ENCODE measurements around the gene AGAP1.

Gene AGAP1

GRCh38 chr2:235697041-235697440 is 203.2 kb downstream of the AGAP1 start:
- no peak for DNase-seq

DNA sequence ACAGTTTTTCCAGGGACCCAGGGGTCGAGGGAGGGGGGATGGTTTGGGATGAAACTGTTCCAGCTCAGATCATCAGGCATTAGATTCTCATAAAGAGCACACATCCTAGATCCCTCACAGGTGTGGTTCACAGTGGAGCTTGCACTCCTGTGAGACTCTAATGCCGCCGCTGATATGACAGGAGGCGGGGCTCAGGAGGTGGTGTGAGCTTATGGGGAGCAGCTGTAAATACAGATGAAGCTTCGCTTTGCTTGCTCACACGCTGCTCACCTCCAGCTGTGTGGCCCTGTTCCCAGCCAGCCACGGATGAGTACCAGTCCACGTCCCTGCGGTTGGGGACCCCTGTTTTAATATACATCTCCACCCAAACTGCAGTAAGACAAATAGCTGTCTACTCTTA is 204.2 kb downstream of the AGAP1 start:
- DNase-seq = no peak

- no peak for DNase-seq
These were observed 204.6 kb downstream of the AGAP1 start for GRCh38 chr2:235698491-235698890.

DNA sequence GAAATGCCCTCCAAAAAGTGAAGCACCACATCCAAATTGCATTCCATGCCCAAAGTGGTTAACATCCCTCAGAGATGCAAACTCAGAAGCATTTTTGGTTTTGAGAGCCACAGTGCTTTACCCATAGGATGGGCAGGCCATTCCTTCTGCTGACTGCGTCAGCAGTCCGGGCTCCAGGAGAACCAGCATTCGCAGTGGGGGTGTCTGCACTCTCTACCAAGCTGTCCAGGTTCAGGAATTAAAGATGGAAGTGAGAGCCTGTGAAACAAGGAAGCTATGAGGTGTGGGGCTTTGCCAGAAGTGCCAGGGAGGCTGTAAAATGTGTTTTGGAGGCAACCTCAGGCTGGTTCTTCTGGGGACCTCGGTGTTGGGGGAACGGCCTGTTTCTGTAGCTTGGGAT is 205.7 kb downstream of the AGAP1 start:
- DNase-seq = no peak

- DNase-seq = no peak
These were observed 207.6 kb downstream of the AGAP1 start for GRCh38 chr2:235701206-235701981.

DNA sequence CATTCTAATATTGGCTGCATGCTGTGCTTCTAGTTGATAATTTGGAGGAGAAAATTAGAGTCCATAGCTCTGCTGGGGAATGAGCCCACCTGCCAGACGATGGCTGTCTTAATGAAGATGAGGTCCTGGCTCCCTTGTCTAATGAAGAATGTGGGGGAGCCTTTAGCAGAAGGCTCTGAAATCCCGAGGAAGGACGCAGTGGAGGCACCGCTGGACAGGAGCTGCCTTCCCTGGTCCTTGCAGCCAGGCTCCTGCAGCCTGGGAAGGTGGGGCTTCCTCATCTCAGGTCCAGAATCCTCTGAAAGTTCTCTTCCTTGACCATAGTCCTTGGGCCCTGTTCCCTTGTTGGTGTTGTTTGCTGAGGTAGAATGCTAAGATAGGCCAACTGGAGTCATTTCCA is 208.3 kb downstream of the AGAP1 start:
- DNase-seq = no peak

DNA sequence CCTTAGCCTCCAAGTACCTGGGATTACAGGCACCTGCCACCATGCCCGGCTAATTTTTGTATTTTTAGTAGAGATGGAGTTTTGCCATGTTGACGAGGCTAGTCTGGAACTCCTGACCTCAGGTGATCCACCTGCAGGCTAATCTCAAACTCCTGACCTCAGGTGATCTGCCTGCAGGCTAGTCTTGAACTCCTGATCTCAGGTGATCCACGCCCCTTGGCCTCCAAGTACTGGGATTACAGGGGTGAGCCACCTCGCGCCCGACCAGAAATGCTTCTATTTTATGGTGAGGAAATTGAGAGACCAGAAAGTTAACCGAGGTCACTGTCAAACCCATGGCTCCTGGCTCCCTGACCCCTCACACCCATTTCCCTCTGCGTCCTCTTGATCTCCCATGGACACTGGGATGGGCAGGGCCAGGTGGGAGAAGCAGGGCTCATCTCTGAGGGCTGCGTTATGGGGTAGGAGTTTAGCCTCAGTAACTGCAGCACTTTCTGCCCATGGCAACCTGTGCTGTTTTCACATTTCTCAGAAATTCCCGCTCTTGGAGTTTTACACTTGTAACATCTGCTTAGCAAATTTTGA is 210.0 kb downstream of the AGAP1 start:
- no peak for DNase-seq

DNA sequence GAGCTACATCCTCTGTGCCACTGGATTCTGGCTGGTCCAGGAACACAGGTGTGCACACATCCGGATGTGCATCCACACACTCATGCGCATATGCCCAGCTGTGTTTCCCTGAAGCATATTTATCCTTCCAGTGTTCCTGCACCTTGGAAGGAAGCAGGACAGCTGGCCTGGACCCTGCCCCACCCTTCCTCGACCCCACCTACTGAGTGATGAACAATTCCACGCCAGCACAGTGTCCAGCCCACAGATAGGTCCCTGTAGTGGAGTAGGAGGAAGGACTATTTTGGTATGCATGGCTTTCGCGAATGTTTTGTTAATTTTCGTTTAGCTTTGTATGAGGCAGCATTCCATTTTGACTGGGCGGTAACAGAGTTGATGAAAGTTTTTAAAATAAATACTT is 211.5 kb downstream of the AGAP1 start:
- no peak for DNase-seq

DNA sequence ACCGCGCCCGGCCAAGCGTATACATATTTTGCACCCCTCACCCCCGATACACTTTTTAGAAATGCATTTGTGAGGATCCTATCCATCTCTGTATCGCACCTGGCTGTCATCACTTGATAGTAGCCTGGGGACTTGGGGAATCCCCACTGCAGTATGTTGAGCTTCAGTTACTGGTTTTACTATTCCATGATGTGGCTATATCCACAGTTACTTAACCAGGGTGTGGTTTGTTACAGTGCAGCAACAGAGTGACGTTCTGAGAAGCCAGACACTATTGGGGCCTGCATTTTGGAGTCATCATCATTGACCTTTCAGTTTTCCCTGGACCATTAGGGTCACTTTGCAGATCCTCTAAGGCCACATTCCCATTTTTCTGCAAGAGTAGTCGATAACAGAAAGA is 212.7 kb downstream of the AGAP1 start:
- no peak for DNase-seq

DNA sequence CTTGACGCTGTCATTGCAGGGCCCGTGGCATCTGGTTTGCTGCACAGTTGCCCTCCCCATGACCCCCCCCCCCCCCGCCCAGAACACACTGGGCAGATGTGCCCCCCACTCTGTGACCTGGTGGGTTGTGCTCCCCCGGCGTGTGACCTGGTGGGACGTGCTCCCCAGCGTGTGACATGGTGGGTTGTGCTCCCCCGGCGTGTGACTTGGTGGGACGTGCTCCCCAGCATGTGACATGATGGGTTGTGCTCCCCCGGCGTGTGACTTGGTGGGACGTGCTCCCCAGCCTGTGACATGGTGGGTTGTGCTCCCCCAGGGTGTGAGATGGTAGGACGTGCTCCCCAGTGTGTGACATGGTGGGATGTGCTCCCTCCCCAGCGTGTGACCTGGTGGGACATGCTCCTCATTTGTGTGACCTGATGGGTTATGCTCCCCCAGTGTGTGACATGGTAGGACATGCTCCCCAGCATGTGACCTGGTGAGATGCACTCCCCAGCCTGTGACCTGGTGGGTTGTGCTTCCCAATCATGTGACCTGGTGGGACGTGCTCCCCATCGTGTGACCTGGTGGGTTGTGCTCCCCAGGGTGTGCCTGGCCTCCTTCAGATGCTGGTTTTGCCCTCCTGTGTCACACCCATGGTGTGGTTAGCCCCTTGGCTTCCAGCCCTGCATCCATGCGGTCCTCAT is 213.7 kb downstream of the AGAP1 start:
- DNase-seq = no peak

- no peak for DNase-seq
These were observed 215.4 kb downstream of the AGAP1 start for GRCh38 chr2:235709124-235709813.

DNA sequence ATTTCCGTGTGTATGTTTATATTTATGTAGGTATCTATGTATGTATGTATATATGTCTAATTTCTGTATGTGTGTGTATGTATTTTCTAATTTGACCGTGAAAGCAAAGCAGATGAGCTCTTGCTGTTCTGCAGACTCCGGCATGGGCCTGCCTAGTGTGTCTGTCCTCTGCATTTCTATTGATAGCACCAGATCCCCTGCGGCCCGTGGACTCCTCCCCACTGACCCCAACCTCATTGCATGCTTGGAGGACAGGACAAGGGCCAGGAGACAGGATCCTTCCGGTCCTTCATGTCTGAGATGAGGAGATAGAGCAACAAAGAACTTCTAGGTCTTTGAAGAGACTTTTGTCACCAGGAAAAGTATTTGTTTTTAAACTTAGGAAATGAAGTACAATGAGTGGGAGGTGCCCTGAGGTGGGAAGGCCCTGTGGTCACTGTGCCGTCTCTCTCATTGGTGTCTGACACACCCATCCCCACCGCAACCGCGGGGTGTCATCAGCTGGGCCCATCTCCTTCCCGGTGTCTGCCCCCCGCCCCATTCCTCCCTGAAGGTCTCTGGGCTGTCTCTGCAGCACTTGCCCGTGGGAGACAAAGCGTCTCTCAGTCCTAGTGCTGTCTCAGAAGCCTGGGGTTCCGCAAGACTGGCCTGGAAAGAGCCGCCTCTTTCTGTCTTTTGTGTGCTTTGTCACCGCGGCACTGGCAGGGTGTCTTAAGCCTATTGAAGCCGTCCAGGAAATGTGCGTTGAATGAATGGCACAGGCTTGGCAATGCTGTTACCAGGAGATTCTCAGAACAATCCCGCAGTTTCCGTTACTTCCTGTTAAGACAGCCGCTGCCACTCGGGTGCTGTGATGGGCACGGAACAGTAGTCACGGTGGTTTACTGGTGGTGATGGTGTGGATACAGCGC is 216.4 kb downstream of the AGAP1 start:
- DNase-seq = no peak

- no peak for DNase-seq
These were observed 217.1 kb downstream of the AGAP1 start for GRCh38 chr2:235710933-235711332.

DNA sequence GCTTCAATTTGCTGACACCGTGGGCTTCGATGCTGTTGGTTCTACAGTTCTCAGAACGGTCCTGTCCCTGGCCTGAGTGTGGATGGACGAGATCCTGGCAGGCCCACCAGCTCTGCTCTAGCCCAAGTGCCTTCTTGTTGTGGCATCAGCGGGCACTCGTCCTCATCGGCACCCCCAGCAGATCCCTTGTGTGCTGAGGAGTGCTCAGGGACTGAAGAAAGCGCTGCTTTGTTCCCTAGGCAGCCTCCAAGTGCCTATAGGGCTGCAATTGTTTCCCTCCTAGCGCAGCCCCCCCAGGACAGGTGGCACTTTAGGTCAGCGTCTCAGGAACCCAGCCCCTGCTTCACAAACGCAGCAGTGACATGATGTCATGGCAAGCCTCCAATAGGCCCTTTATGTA is 217.7 kb downstream of the AGAP1 start:
- no peak for DNase-seq

DNA sequence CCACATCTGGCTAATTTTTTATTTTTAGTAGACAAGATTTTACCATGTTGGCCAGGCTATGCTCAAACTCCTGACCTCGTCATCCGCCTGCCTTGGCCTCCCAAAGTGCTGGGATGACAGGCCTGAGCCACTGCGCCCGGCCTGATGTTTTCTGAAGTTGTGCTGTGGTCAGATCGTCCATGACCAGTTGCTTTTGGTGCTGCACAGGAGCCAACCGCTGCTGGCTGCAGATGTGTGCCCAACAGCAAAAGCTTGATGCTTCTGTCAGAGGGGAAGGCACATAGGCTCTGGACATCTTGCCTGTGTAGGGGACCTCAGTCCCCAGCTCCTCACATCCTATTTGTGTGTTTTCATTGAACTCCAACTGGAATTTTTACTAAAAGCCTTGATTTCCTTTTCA is 218.3 kb downstream of the AGAP1 start:
- DNase-seq = no peak

DNA sequence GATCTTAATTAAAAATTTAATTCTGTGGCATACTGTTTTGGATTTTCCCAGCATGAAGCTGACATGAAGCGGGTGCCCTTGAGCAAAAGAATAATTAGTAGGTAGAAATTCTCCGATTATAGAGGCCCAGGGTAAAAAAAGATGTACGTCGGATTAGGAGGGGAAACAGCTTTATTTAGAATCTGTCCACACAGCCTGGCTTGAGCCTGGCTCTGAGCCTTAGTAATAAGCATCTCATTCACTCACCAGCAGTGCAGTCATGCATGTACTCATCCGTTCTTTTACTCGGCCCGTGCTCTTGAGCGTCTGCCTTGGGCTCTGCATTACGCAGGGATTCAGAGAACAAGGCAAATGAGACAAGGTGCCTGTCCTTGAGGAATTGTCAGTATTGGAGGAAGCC is 219.3 kb downstream of the AGAP1 start:
- DNase-seq = no peak

DNA sequence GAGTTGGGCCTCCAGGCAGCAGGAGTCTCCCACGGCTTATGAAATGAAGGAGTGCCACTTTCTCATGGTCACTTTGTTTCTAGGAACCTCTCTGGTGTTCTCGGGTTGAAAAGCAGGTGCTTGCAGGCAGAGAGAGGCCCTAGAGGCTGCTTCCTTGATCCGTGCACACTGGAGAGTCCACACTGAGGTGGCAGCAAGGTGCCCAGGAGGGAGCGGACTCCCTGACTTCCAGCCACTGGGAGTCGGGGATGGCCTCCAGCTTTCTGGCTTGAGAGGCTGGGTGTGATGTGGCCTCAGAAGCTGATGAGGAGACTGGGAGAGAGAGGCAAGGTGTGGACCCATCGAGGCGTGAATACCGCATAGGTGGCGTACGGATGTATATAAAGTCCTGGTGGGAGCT is 221.8 kb downstream of the AGAP1 start:
- no peak for DNase-seq

DNA sequence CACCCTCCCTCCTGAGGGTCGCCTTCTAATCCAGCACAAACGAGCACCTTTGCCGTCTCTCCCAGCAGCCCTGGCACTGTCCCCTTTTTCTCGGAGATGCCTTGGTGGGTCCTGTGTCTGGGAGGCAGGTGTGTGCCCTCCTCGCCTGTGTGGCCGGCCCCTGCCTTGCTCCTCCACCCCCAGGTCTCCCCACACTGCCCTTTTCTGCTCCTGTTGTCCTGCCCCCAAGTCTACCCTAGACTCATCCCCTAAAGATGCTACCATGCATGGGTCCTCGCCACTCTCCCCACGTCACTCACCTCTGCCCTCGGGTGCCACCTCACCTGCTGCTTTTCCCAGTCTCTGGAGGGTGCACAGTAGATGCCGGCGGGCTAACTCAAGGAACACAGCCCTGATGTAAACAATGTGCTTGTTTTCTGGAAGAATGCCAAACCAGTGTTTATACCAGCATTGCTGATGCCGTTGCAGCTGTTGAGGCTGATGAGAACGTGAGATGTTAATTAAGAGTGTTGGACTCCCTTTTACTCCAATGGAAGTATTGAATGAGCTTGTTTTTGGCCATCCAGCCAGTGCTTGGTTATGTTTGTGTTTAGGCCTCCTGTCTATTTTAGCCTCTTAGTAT is 223.1 kb downstream of the AGAP1 start:
- no peak for DNase-seq

DNA sequence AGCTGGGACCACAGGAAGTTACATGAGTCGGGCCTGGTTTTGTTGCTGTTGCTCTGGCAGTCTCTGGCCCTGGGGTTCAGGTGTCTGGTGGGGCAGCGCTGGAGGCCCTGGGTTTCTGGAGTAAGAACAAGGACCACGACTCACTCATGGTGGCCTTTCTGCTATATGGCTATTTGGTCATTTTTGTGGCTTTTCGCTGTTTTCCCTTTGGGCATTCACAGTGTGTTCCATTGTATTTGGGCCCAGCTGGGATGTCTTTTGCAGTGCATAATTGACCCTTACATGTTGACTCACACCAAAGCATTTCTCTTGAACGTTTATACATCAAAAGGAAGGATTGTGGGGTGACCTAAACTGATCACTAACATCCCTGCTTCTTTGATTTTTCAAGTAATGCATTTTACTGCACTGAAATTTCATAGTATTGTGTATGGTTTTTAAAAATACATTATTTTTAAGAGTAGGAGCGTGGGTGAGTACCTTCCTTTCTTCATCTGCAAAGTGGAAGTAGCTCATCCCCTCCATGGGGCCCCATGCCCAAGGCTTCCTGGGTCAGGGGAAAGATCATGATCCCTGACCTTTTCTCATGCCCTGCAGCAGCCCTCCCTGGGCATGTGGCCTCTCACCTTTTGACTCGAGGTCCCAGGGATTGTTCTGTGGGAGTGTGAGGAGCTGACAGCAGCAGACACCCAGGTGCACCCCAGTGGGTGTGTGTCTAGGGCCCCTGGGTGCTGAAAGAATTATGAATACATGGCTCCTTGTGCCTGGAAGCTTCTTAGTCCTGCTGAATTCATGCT is 225.5 kb downstream of the AGAP1 start:
- DNase-seq = no peak

- DNase-seq = no peak
These were observed 227.8 kb downstream of the AGAP1 start for GRCh38 chr2:235721625-235722024.

DNA sequence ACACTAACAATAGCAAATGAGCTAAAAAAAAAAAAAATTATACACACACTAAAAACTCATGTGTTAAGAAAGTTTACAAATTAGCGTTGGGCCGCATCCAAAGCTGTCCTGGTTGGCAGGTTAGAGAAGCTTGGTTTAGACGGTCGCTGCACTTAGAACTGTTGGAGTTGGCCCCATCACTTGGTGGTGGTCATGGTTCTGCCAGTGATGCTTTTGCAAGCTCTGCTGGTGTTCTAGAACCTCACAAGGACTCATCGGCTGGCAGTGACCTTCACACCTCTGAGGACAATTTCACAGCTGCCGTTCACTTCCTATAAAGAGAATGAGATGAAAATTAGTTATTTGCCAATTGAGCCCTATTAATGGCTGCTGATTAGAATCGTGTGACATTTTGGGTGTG is 229.0 kb downstream of the AGAP1 start:
- DNase-seq = no peak
